ENCODE results near the gene CPSF7. TPM values are rescaled to one million over a fixed set of nuclear protein-coding genes. Genes with fewer than 3 reads are reported as not detected.

The CPSF7 gene
- polyA plus RNA-seq, 3 donors = 12.5 to 67.5 (median 20.1) TPM

GRCh38 chr11:61354208-61354607 lies 75.6 kb downstream of the CPSF7 start:
- H3K36me3 Mint-ChIP-seq = peaks cover 57 to 74% of the 10 kb centered on the region in 2 donors
- no peaks in the 10 kb centered on the region for H4K20me1 ChIP-seq (ENCODE audit: insufficient read depth, low read length)
- H3K4me3 ChIP-seq (replicated peaks in 1 of 3; ENCODE audit: low read depth in 2 of 3, low read length in 3 of 3) = no peak overlapping the region
- H3K27me3 Mint-ChIP-seq (ENCODE audit: low read depth in 3 of 3) = peaks cover 0 to 3% (median 0%) of the 10 kb centered on the region in 3 donors
- no peak overlapping the region for H3K9ac ChIP-seq (ENCODE audit: insufficient read depth, low read length, poor library complexity, severe bottlenecking)
- H3K27ac ChIP-seq (ENCODE audit: low read depth in 1 of 2, low read length in 2 of 2) = no peak overlapping the region
- H3K36me3 ChIP-seq (replicated peaks in 1 of 2; ENCODE audit: control insufficient read depth in 1 of 2, insufficient read depth in 2 of 2, low read length in 2 of 2) = peaks cover 49 to 54% of the 10 kb centered on the region in 2 donors
- DNase-seq = no peak
- H3K4me1 Mint-ChIP-seq = peaks cover 35% of the 10 kb centered on the region
- H3K4me1 ChIP-seq (ENCODE audit: control insufficient read depth in 1 of 2, insufficient read depth in 2 of 2, low read length in 2 of 2) = peaks cover 31 to 34% of the 10 kb centered on the region in 2 donors
- H3K9me3 ChIP-seq (replicated peaks in 1 of 2; ENCODE audit: control insufficient read depth in 1 of 2, insufficient read depth in 1 of 2, low read length in 2 of 2) = no peaks in the 10 kb centered on the region
- H3K27ac Mint-ChIP-seq = peak overlapping the region in 1 of 7 donors; percentile 35
- H2AFZ ChIP-seq (ENCODE audit: insufficient read depth, low read depth, low read length, poor library complexity, severe bottlenecking) = no peak overlapping the region
- no peak overlapping the region for H3K4me3 Mint-ChIP-seq
- no peaks in the 10 kb centered on the region for H3K27me3 ChIP-seq (ENCODE audit: control insufficient read depth in 2 of 2, insufficient read depth in 2 of 2, low read length in 2 of 2)
- H3K9me3 Mint-ChIP-seq = no peaks in the 10 kb centered on the region
- peaks cover 4% of the 10 kb centered on the region for H3K79me2 ChIP-seq (ENCODE audit: insufficient read depth, low read length)
- no CpG with 5 or more reads among the region's 2 CpGs for WGBS (ENCODE audit: insufficient coverage)
- intact Hi-C loops (cut with micrococcal nuclease) = no loop called here
- no peak overlapping the region for H3K4me2 ChIP-seq (replicated peaks; ENCODE audit: extremely low read depth, low read length, poor library complexity, severe bottlenecking)
- no peak for TF ChIP-seq CTCF (IDR thresholded peaks at IDR 0.05)

DNA sequence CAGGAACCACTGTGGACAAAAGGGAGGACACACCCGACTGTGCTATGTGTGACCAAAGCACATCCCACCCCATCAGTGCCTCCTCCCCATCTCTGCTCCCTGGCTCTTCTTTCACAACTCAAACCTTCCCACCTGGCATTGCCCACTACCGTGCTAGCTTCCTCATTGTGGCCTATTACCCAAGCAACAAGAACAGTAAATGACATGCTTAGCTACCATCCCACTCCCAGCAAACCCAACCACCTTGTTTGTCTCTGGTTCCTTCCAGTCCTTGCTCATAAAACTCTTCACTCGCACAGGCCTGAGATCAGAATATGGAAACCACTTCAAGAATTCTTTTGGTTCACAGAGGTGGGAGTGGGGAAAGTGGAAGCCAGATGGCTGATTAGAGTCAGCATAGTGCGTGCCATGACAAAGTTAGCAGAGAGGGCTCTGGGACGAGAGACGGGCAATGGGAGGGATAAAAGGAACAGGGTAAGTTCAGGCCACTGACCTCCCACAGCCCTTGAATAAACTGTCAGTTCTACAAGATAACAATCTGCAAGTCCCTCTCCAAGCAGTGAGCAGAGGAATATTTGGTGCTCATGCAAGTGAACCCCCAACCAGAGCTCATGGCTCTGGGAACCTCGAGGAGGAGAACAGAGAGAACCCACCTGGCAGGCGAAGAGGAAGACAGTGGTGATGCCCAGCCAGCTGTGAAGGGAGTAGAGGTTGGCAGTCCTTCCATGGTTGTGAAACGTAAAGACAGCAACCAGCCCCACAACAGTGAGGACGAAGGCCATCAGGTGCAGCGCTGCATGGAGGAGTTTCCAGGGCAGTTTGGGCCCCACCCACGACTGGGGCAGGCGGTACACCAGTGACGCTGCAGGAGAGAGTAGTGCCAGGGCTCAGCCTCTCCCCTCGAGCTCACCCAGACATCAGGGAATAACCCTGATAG lies 76.4 kb downstream of the CPSF7 start:
- intact Hi-C loops (cut with micrococcal nuclease) = no loop called here
- Histone ChIP-seq H3K27me3 (ENCODE audit: control insufficient read depth in 2 of 2, insufficient read depth in 2 of 2, low read length in 2 of 2) (no peaks in the 10 kb centered on the region), H3K36me3 (replicated peaks in 1 of 2; ENCODE audit: control insufficient read depth in 1 of 2, insufficient read depth in 2 of 2, low read length in 2 of 2) (peaks cover 54 to 61% of the 10 kb centered on the region in 2 donors), H3K4me2 (replicated peaks; ENCODE audit: extremely low read depth, low read length, poor library complexity, severe bottlenecking) (no peak overlapping the region), H3K4me3 (replicated peaks in 1 of 3; ENCODE audit: low read depth in 2 of 3, low read length in 3 of 3) (no peak overlapping the region), H3K9me3 (replicated peaks in 1 of 2; ENCODE audit: control insufficient read depth in 1 of 2, insufficient read depth in 1 of 2, low read length in 2 of 2) (no peaks in the 10 kb centered on the region), H3K79me2 (ENCODE audit: insufficient read depth, low read length) (no peaks in the 10 kb centered on the region), H3K9ac (ENCODE audit: insufficient read depth, low read length, poor library complexity, severe bottlenecking) (no peak overlapping the region), H3K27ac (ENCODE audit: low read depth in 1 of 2, low read length in 2 of 2) (no peak overlapping the region), H2AFZ (ENCODE audit: insufficient read depth, low read depth, low read length, poor library complexity, severe bottlenecking) (no peak overlapping the region), H4K20me1 (ENCODE audit: insufficient read depth, low read length) (no peaks in the 10 kb centered on the region), H3K4me1 (ENCODE audit: control insufficient read depth in 1 of 2, insufficient read depth in 2 of 2, low read length in 2 of 2) (peaks cover 31 to 34% of the 10 kb centered on the region in 2 donors)
- Mint-ChIP-seq H3K9me3 (no peaks in the 10 kb centered on the region), H3K36me3 (peaks cover 65 to 82% of the 10 kb centered on the region in 2 donors), H3K4me3 (no peak overlapping the region), H3K27ac (peak overlapping the region in 6 of 7 donors; percentile 20 to 86 (median 60)), H3K27me3 (ENCODE audit: low read depth in 3 of 3) (peaks cover 0 to 3% (median 0%) of the 10 kb centered on the region in 3 donors), H3K4me1 (peaks cover 37% of the 10 kb centered on the region)
- DNase-seq = no peak
- 74% methylated on average over 10 of the region's 15 CpGs for WGBS (ENCODE audit: insufficient coverage)
- TF ChIP-seq CTCF (IDR thresholded peaks at IDR 0.05) = no peak

Small RNAs within 50 kb of the gene (small RNA-seq; reads per million reads assigned to genes)
- gene RN7SL23P (ENCODE audit: insufficient read length, low read depth) = not detected

Other genes starting within 250 kb of the CPSF7 start
- gene PGA3, start 226.5 kb downstream of the CPSF7 start, polyA plus RNA-seq = 1 to 10 TPM; 1.4 to 4.1 (median 1.9) TPM
- gene PGA4, start 207.6 kb downstream of the CPSF7 start, polyA plus RNA-seq = 10 to 100 TPM in 1 of 3 donors, 1 to 10 TPM in 2; 1.5 to 33.5 (median 7.0) TPM
- gene PGA5, start 188.8 kb downstream of the CPSF7 start, polyA plus RNA-seq = 1 to 10 TPM; 1.0 to 3.6 (median 2.0) TPM
- under 1 TPM in 2 of 3 donors, not detected in 1; 0.05 to 0.23 TPM for gene VWCE, start 134.7 kb downstream of the CPSF7 start, polyA plus RNA-seq
- 10 to 100 TPM; 54.1 to 97.2 (median 86.6) TPM for gene DDB1, start 96.9 kb downstream of the CPSF7 start, polyA plus RNA-seq
- 10 to 100 TPM; 29.5 to 40.8 (median 29.6) TPM for gene TKFC, start 96.7 kb downstream of the CPSF7 start, polyA plus RNA-seq
- gene CYB561A3, start 68.1 kb downstream of the CPSF7 start, polyA plus RNA-seq = 100 to 1,000 TPM in 2 of 3 donors, 10 to 100 TPM in 1; 79.7 to 112 (median 112) TPM
- 10 to 100 TPM; 34.5 to 64.0 (median 50.7) TPM for gene TMEM138, start 67.6 kb downstream of the CPSF7 start, polyA plus RNA-seq
- gene TMEM216, start 37.4 kb downstream of the CPSF7 start, polyA plus RNA-seq = 10 to 100 TPM; 16.6 to 31.2 (median 30.1) TPM
- 10 to 100 TPM; 45.5 to 70.2 (median 64.8) TPM for gene SDHAF2, start 149 bp upstream of the CPSF7 start, polyA plus RNA-seq
- not detected for gene LRRC10B, start 78.8 kb upstream of the CPSF7 start, polyA plus RNA-seq
- gene SYT7, start 151.1 kb upstream of the CPSF7 start, polyA plus RNA-seq = not detected

Measured in CD14-positive monocyte (primary cell).